ENCODE measurements around the gene EXOC4.

Gene EXOC4

DNA sequence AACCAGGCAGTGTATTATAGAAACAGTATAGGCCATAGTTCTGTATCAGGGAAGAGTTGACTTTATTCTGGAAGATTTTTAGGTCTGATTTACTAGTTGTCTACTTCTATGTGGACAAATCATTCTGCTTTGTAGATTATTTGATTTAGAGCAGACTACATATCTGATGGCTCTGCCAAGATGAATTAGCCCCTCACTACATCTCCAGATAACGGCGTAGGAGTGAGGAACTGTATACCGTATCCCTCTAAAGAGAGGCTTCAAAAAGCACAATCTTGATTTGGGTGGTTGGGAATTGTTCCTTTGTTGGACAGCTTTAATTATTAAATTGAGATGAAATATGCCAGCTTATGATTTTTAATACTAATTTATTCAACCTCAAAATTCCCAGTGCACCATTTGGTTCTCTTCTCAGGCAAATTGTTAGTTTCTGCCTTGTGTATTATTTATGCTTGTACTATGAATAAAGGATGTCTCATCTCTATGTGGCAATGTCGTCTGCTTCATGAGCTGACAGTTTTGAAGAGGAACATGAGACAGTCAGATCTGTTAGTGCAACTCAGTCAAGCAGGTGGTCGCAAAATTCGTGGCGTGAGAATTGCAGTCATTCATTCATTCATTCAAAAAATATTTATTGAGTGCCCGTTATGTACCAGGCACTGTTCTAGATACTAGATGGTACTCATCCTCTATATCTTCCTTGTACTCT is 422.8 kb downstream of the EXOC4 start:
- no peak for DNase-seq (ENCODE audit: low spot score)

- DNase-seq (ENCODE audit: low spot score) = no peak
Observed at GRCh38 chr7:133676805-133677370, 424.0 kb downstream of the EXOC4 start.

- DNase-seq (ENCODE audit: low spot score) = no peak
Observed at GRCh38 chr7:133678137-133678814, 425.4 kb downstream of the EXOC4 start.

DNA sequence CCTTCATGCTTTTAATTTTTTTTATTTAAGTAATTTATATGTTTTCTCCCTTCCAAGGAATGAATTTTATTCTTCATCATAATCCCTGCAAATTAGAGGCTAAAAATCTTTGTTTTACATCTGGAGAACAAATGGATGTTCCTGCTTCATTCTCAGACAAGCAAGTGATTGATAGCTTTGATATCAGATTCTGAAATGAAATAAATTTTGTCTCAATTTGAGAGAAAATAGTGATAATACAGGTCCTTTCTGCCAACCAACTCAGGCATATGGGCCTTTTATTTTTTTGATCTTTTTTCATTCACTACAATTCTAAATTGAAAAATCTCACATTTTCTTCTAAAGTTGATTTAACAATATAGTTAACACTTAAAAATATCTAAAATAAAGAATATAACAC is 427.1 kb downstream of the EXOC4 start:
- DNase-seq (ENCODE audit: low spot score) = no peak

GRCh38 chr7:133681529-133681928 is 428.7 kb downstream of the EXOC4 start:
- no peak for DNase-seq (ENCODE audit: low spot score)

GRCh38 chr7:133682364-133683181 is 429.7 kb downstream of the EXOC4 start:
- DNase-seq (ENCODE audit: low spot score) = no peak

- DNase-seq (ENCODE audit: low spot score) = no peak
Observed at GRCh38 chr7:133683182-133683454, 430.2 kb downstream of the EXOC4 start.

DNA sequence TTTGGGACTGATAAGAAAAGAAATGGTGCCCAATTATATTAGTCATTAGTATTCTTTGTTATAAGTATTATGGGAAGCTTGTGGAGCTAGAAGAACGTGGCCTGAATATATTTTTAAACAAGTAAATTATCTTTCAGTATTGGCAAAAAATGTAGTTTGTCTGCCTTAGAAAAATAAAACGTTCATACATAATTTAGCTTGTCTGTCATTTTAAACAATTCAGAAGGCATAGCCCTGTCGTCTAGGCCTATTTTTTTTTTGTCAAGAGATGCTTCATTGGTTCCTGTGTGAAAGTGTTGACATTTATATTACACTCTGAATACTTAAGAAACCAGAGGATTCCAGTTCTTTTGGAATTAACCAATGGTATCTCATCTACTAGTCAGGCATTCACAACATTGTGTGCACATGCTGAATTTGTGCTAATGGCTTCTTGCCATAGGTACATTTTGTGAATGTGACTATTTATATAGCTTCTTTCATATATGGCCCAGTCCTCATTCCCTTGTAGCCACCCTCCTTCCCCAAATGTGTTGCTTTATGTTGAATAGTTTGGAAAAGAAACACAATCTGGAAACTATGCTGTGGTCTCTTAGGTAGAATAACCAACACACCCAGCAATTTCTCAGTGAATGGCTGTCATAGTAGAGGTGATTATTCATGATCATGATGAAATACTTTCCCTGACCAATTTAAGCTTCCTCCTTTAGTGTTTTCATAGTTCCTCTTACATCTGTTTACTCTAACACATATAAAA is 435.8 kb downstream of the EXOC4 start:
- DNase-seq (ENCODE audit: low spot score) = no peak

DNA sequence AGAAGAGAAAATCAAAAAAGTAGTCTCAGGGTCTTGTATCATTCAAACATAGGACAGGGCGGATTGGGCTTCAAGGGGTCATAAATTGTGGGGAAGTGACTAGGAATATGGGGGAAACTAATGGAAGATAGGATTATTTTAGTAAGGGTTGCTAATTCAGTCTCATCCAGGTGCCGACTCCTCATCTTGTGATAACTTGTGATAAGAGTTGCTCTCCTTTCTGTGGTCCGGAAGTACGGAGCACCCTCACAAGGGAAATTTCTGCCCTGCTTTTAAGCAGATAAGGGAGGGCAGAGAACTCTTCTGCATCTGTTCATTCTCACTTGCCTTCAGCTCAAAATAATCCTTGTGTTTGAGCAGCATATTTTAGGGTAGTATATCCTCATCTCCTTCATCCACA is 437.9 kb downstream of the EXOC4 start:
- no peak for DNase-seq (ENCODE audit: low spot score)

- no peak for DNase-seq (ENCODE audit: low spot score)
Observed at GRCh38 chr7:133691727-133692610, 439.1 kb downstream of the EXOC4 start.

- no peak for DNase-seq (ENCODE audit: low spot score)
Observed at GRCh38 chr7:133693281-133693680, 440.4 kb downstream of the EXOC4 start.

- DNase-seq (ENCODE audit: low spot score) = no peak
Observed at GRCh38 chr7:133696056-133696455, 443.2 kb downstream of the EXOC4 start.

DNA sequence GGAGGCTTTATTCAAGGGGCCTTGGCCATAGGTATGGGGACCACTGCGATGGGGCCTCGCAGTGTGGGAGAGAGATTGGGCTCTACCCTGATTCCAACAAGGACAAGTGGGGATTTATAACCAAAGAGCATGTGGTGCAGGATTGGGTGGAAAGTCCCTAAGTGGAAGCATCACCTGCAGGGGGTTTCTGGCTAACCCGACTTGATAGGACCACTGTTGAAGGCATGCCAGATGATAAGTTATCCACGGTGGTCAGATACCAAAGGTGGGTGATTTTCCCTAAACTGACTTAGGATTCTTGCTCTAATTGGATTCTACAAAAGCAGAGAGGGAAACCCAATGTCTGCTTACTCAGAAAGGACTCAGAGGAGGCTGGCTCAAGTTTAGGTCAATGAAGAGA is 444.7 kb downstream of the EXOC4 start:
- DNase-seq (ENCODE audit: low spot score) = no peak

GRCh38 chr7:133698127-133698526 is 445.2 kb downstream of the EXOC4 start:
- no peak for DNase-seq (ENCODE audit: low spot score)

DNA sequence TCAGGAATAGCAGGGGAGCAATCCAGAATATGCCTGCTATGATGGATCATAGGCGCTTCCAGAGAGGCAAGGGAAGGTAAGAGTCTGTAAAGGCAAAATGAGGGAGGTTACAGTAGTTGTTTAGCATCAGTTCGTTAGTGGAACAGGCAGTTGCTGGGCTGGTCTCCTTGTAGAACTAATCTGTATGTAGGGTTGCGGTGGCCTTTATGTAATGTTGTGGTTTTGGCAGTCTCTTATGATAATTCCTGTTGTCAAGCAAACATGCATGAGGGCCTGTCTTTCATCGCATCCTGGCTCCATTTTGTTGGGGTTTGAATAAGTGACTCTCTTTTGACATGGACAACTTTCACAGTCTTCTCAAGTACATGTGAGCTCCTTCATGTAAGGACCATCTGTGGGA is 446.5 kb downstream of the EXOC4 start:
- no peak for DNase-seq (ENCODE audit: low spot score)

DNA sequence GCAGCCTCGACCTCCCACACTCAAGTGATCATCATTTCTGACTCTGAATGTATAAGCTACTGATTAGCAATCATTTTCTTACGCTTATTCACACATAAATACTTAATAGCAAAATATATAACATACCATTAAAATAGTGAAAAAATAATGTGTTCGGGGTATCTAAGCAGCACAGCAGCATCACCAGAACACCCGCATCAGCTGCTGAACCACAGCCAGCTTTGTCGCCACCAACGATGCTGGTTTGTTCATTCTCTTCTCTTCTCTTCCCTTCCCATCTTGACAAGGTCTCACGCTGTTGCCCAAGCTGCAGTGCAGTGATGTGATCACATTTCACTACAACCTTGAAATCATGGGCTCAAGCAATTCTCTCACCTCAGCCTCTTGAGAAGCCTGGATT is 449.2 kb downstream of the EXOC4 start:
- no peak for DNase-seq (ENCODE audit: low spot score)

- DNase-seq (ENCODE audit: low spot score) = no peak
Observed at GRCh38 chr7:133702960-133703359, 450.1 kb downstream of the EXOC4 start.

DNA sequence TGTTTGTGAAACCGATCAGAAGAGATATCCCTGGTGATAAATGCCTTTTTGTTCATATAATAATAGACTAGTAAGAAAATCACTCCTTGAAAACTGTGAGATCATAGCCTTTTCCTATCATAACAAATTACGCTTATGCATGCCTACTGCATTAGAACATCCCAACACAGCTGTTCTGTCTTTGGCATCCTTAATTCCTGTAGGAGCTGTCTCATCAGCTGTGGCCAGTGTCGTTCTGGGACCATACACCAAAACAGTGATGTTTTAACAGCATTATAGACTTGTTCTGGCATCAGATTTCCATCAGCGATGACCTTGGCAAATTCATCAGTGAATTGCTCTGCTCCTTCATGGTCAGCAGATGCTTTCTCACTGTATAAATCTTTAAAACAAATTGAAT is 450.7 kb downstream of the EXOC4 start:
- DNase-seq (ENCODE audit: low spot score) = no peak

GRCh38 chr7:133704453-133704852 is 451.6 kb downstream of the EXOC4 start:
- DNase-seq (ENCODE audit: low spot score) = no peak

DNA sequence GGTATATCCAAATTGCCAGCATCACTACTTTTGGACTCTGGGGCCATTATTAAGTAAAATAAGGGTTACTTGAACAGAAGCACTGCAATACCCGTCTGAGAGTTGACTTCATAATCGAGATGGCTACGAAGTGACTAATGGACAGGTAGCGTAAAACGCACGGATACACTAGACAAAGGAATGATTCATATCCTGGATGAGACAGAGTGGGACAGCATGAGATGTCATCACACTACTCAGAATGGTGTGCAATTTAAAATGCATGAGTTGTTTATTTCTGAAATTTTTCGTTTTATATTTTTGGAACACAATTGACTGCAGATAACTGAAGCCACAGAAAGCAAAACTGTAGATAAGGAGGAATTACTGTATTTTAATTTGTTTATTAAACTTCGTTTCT is 452.7 kb downstream of the EXOC4 start:
- no peak for DNase-seq (ENCODE audit: low spot score)

- DNase-seq (ENCODE audit: low spot score) = no peak
Observed at GRCh38 chr7:133706016-133706415, 453.1 kb downstream of the EXOC4 start.

Measured in COLO829 (cell line).